ENCODE results near the gene PBX4.

Gene PBX4

GRCh38 chr19:19552798-19553197, 65.7 kb downstream of the PBX4 start:
- DNase-seq, result peak; percentile 21

GRCh38 chr19:19551853-19552192, 66.7 kb downstream of the PBX4 start:
- DNase-seq, result no peak

- no peak for DNase-seq
Measured at GRCh38 chr19:19550972-19551852, 67.3 kb downstream of the PBX4 start.

GRCh38 chr19:19550485-19550929, 68.0 kb downstream of the PBX4 start:
- DNase-seq, result no peak

GRCh38 chr19:19549804-19550464, 68.6 kb downstream of the PBX4 start:
- DNase-seq, result no peak

GRCh38 chr19:19548915-19549759, 69.3 kb downstream of the PBX4 start:
- no peak for DNase-seq

GRCh38 chr19:19547674-19548336, 70.7 kb downstream of the PBX4 start:
- no peak for DNase-seq

- no peak for DNase-seq
Measured at GRCh38 chr19:19546751-19547162, 71.7 kb downstream of the PBX4 start.

- DNase-seq, result no peak
Measured at GRCh38 chr19:19545707-19546106, 72.8 kb downstream of the PBX4 start.

- DNase-seq, result no peak
Measured at GRCh38 chr19:19544954-19545591, 73.4 kb downstream of the PBX4 start.

- no peak for DNase-seq
Measured at GRCh38 chr19:19544257-19544953, 74.1 kb downstream of the PBX4 start.

GRCh38 chr19:19543640-19544039, 74.8 kb downstream of the PBX4 start:
- no peak for DNase-seq

- DNase-seq, result no peak
Measured at GRCh38 chr19:19543101-19543500, 75.4 kb downstream of the PBX4 start.

- no peak for DNase-seq
Measured at GRCh38 chr19:19542507-19542906, 76.0 kb downstream of the PBX4 start.

GRCh38 chr19:19541616-19542015, 76.9 kb downstream of the PBX4 start:
- DNase-seq, result no peak

GRCh38 chr19:19540715-19541515, 77.6 kb downstream of the PBX4 start:
- DNase-seq, result peak; percentile 74

- DNase-seq, result peak; percentile 82
Measured at GRCh38 chr19:19540064-19540714, 78.3 kb downstream of the PBX4 start.

GRCh38 chr19:19539698-19540063, 78.8 kb downstream of the PBX4 start:
- DNase-seq, result no peak

GRCh38 chr19:19538785-19539166, 79.7 kb downstream of the PBX4 start:
- DNase-seq, result no peak

GRCh38 chr19:19538061-19538784, 80.3 kb downstream of the PBX4 start, which contains the start of gene CILP2:
Gene CILP2, plus strand, starts transcription at chr19:19538265. Its CDS starts 85 bp downstream, at chr19:19538350.
- peak; percentile 24 for DNase-seq

Measured in activated CD4-positive, alpha-beta T cell treated with anti-CD3 and anti-CD28 coated beads, Interleukin-2, Interleukin-6, amounts not matched to agents 100 ng/mL and 50 ng/mL, durations not matched to agents 16 hours and 8 hours (primary cell).